Astrocyte (in vitro differentiated cells and primary cell): ENCODE measurements around the gene KIRREL3. TPM values are rescaled to one million over a fixed set of nuclear protein-coding genes. Genes with fewer than 3 reads are reported as not detected.

Experiments used
- DNase-seq: peaks from one replicate; pipeline ENCODE4 v3.0.0-alpha.2; 2010; ENCODE audit warnings: low read depth
- FAIRE-seq: peaks from 2 replicates; lab custom pipeline; 2011; peaks lifted over from hg19 to GRCh38; lab: Jason Lieb, UNC
- H2AFZ ChIP-seq: 2 replicates; pipeline ENCODE4 v1.6.0; 2012; ENCODE audit warnings: low read depth, low read length, inconsistent platforms
- H3K27ac ChIP-seq: 2 replicates; pipeline ENCODE4 v1.5.1; 2011; ENCODE audit warnings: low read depth, low read length, inconsistent platforms
- H3K27me3 ChIP-seq: 2 replicates; pipeline ENCODE4 v1.6.0; 2011; ENCODE audit warnings: low read length, inconsistent platforms; ENCODE audit not compliant: insufficient read depth
- H3K36me3 ChIP-seq: 2 replicates; pipeline ENCODE4 v1.5.1; 2011; ENCODE audit warnings: low read length, inconsistent platforms; ENCODE audit not compliant: insufficient read depth
- H3K4me1 ChIP-seq: 2 replicates; pipeline ENCODE4 v1.5.1; 2011; ENCODE audit warnings: low read length, inconsistent platforms; ENCODE audit not compliant: insufficient read depth
- H3K4me2 ChIP-seq: 2 replicates; pipeline ENCODE4 v1.6.0; 2012; ENCODE audit warnings: low read length, inconsistent platforms
- H3K4me3 ChIP-seq: 2 replicates; pipeline ENCODE4 v1.5.1; 2011; ENCODE audit warnings: low read depth, mild to moderate bottlenecking, low read length, inconsistent platforms; ENCODE audit not compliant: insufficient read depth
- H3K79me2 ChIP-seq: 2 replicates; pipeline ENCODE4 v1.6.0; 2012; ENCODE audit warnings: mild to moderate bottlenecking, low read length, inconsistent platforms; ENCODE audit not compliant: insufficient read depth
- H3K9ac ChIP-seq: 2 replicates; pipeline ENCODE4 v1.6.0; 2012; ENCODE audit warnings: mild to moderate bottlenecking, low read length, inconsistent platforms
- H3K9me3 ChIP-seq: 2 replicates; pipeline ENCODE4 v1.5.1; 2012; ENCODE audit warnings: low read depth, mild to moderate bottlenecking, low read length, inconsistent platforms; ENCODE audit not compliant: insufficient read depth
- H4K20me1 ChIP-seq: 2 replicates; pipeline ENCODE4 v1.6.0; 2012; ENCODE audit warnings: low read length, inconsistent platforms; ENCODE audit not compliant: insufficient read depth
- H3K27ac Mint-ChIP-seq: one replicate; pipeline ENCODE4 v1.8.0; 2021; ENCODE audit warnings: mild to moderate bottlenecking, mixed read lengths; ENCODE audit not compliant: unreplicated experiment
- H3K27me3 Mint-ChIP-seq: one replicate; pipeline ENCODE4 v1.8.0; 2021; ENCODE audit warnings: low read depth, mixed read lengths; ENCODE audit not compliant: unreplicated experiment
- H3K36me3 Mint-ChIP-seq: one replicate; pipeline ENCODE4 v1.8.0; 2021; ENCODE audit warnings: low read depth, mixed read lengths; ENCODE audit not compliant: unreplicated experiment
- H3K4me1 Mint-ChIP-seq: one replicate; pipeline ENCODE4 v1.8.0; 2021; ENCODE audit warnings: low read depth, mixed read lengths; ENCODE audit not compliant: unreplicated experiment
- H3K4me3 Mint-ChIP-seq: one replicate; pipeline ENCODE4 v1.8.0; 2021; ENCODE audit warnings: mild to moderate bottlenecking, moderate library complexity, mixed read lengths; ENCODE audit not compliant: unreplicated experiment
- H3K9me3 Mint-ChIP-seq: one replicate; pipeline ENCODE4 v1.8.0; 2021; ENCODE audit warnings: mild to moderate bottlenecking, mixed read lengths; ENCODE audit not compliant: unreplicated experiment
- CTCF ChIP-seq: IDR thresholded peaks from 2 replicates; pipeline ENCODE4 v1.5.1; 2011; ENCODE audit warnings: low read depth, mild to moderate bottlenecking, inconsistent platforms, low read length, moderate library complexity; ENCODE audit not compliant: insufficient read depth
- EZH2 ChIP-seq: IDR thresholded peaks from 2 replicates; pipeline ENCODE4 v1.6.1; 2012; ENCODE audit warnings: mild to moderate bottlenecking, low read length, inconsistent platforms; ENCODE audit not compliant: insufficient read depth
- total RNA-seq: library from RNA; stranded (reverse); gene quantifications from 2 replicates; pipeline ENCODE4 v1.2.1, GENCODE V29; 2021

The KIRREL3 gene
- total RNA-seq, 1 donor from 2014 or later: 0.91 TPM

- Histone ChIP-seq H2AFZ (no peak overlapping the region), H4K20me1 (no peaks in the 10 kb centered on the region), H3K9ac (peak overlapping the region; percentile 92), H3K36me3 (no peaks in the 10 kb centered on the region), H3K4me3 (peak overlapping the region; percentile 48), H3K9me3 (no peaks in the 10 kb centered on the region), H3K79me2 (peaks cover 17% of the 10 kb centered on the region), H3K4me2 (peak overlapping the region; percentile 85), H3K4me1 (peaks cover 43% of the 10 kb centered on the region), H3K27ac (peak overlapping the region; percentile 100), H3K27me3 (no peaks in the 10 kb centered on the region)
- peaks cover 15% of the 10 kb centered on the region for H3K27me3 Mint-ChIP-seq
- H3K4me1 Mint-ChIP-seq: peaks cover 42% of the 10 kb centered on the region
- DNase-seq (peak; percentile 100), FAIRE-seq (peak; percentile 100)
- peak overlapping the region; percentile 99 for H3K27ac Mint-ChIP-seq
- H3K9me3 Mint-ChIP-seq: no peaks in the 10 kb centered on the region
- H3K4me3 Mint-ChIP-seq: peak overlapping the region; percentile 42
- H3K36me3 Mint-ChIP-seq: no peaks in the 10 kb centered on the region
- TF ChIP-seq EZH2 (no peak), CTCF (no peak)
Measured at GRCh38 chr11:126992065-126992803, 8.3 kb downstream of the KIRREL3 start.

GRCh38 chr11:126991596-126991995, 9.0 kb downstream of the KIRREL3 start:
- Mint-ChIP-seq H3K4me1 (peaks cover 37% of the 10 kb centered on the region), H3K4me3 (peak overlapping the region; percentile 42), H3K27me3 (peaks cover 12% of the 10 kb centered on the region), H3K36me3 (no peaks in the 10 kb centered on the region), H3K9me3 (no peaks in the 10 kb centered on the region), H3K27ac (peak overlapping the region; percentile 99)
- TF ChIP-seq EZH2 (no peak), CTCF (no peak)
- no peak overlapping the region for H2AFZ ChIP-seq
- H3K9ac ChIP-seq: peak overlapping the region; percentile 83
- peak overlapping the region; percentile 78 for H3K4me2 ChIP-seq
- FAIRE-seq (no peak), DNase-seq (no peak)
- H3K36me3 ChIP-seq: no peaks in the 10 kb centered on the region
- H4K20me1 ChIP-seq: no peaks in the 10 kb centered on the region
- peak overlapping the region; percentile 100 for H3K27ac ChIP-seq
- no peaks in the 10 kb centered on the region for H3K9me3 ChIP-seq
- peak overlapping the region; percentile 30 for H3K4me3 ChIP-seq
- H3K4me1 ChIP-seq: peaks cover 37% of the 10 kb centered on the region
- no peaks in the 10 kb centered on the region for H3K27me3 ChIP-seq
- peaks cover 11% of the 10 kb centered on the region for H3K79me2 ChIP-seq
